ENCODE data around the gene ADAMTS1. TPM values are rescaled to one million over a fixed set of nuclear protein-coding genes. Genes with fewer than 3 reads are reported as not detected.

ADAMTS1 gene
- total RNA-seq, 1 donor from 2014 or later: 67.3 TPM

Other genes starting within 250 kb of the ADAMTS1 start
- 18.2 TPM for gene ADAMTS5, start 121.7 kb upstream of the ADAMTS1 start, total RNA-seq

All from skin of body (tissue), 1 donor.